ENCODE measurements around the gene ARID1B. TPM values are rescaled to one million over a fixed set of nuclear protein-coding genes. Genes with fewer than 3 reads are reported as not detected.

The ARID1B gene
- total and polyA plus RNA-seq, 4 donors = 7.0 to 49.0 (median 24.2) TPM

GRCh38 chr6:156827382-156827781 lies 50.2 kb downstream of the ARID1B start (continued):
- TF ChIP-seq MAX (IDR thresholded peaks at IDR 0.05) (no peak), TAF1 (conservative IDR thresholded peaks at IDR 0.05) (no peak), RAD21 (IDR thresholded peaks at IDR 0.05) (no peak), CTCF (IDR thresholded peaks at IDR 0.05; ENCODE audit: low read depth, low read length, missing input control) (no peak), ZBTB33 (IDR thresholded peaks at IDR 0.05) (no peak), JUND (IDR thresholded peaks at IDR 0.05) (no peak)

GRCh38 chr6:156828280-156828703 lies 51.1 kb downstream of the ARID1B start:
- WGBS = 90% methylated on average over 5 of the region's 5 CpGs
- Histone ChIP-seq H3K27ac (ENCODE audit: low read depth in 1 of 2, low read length in 2 of 2) (no peak overlapping the region), H3K27me3 (ENCODE audit: control insufficient read depth in 4 of 4, insufficient read depth in 4 of 4, low read length in 3 of 4) (no peaks in the 10 kb centered on the region), H3K4me3 (ENCODE audit: low read depth in 1 of 3, low read length in 3 of 3) (no peak overlapping the region), H3K9me3 (ENCODE audit: control insufficient read depth in 4 of 4, low read length in 3 of 4) (no peaks in the 10 kb centered on the region), H3K9ac (ENCODE audit: low read depth in 1 of 2, low read length in 2 of 2) (no peak overlapping the region), H3K4me1 (ENCODE audit: control insufficient read depth in 4 of 4, insufficient read depth in 4 of 4, low read length in 3 of 4) (peaks cover 4 to 20% (median 15%) of the 10 kb centered on the region in 4 donors), H3K36me3 (ENCODE audit: control insufficient read depth in 4 of 4, insufficient read depth in 3 of 4, low read depth in 1 of 4, low read length in 3 of 4) (peaks cover 0 to 5% (median 3%) of the 10 kb centered on the region in 4 donors)
- no peak for DNase-seq (ENCODE audit: low spot score)
- no peak for TF ChIP-seq NR2F2 (IDR thresholded peaks at IDR 0.05)
- TF ChIP-seq EGR1 (IDR thresholded peaks at IDR 0.05; ENCODE audit: low read depth in 2 of 2) = no peak
- no peak for TF ChIP-seq FOXA2 (IDR thresholded peaks at IDR 0.05)
- TF ChIP-seq RXRA (IDR thresholded peaks at IDR 0.05) = no peak
- no peak for TF ChIP-seq REST (IDR thresholded peaks at IDR 0.05)
- no peak for TF ChIP-seq ZBTB33 (IDR thresholded peaks at IDR 0.05)
- TF ChIP-seq HNF4A (conservative IDR thresholded peaks at IDR 0.05) = no peak

All from liver (tissue), 9 donors.